ENCODE results near the gene NFAT5. TPM values are rescaled to one million over a fixed set of nuclear protein-coding genes. Genes with fewer than 3 reads are reported as not detected.
"Not testable (repeated sequence)": the region's sequence is repeated elsewhere in the genome, so short reads cannot be mapped to it uniquely, and the experiment has no call there.

Gene NFAT5
- total RNA-seq, 1 donor from 2014 or later = 31.4 TPM

GRCh38 chr16:69637206-69637865 lies 71.6 kb downstream of the NFAT5 start:
- DNase-seq (ENCODE audit: low spot score) = not testable (repeated sequence)

GRCh38 chr16:69643997-69644396 lies 78.2 kb downstream of the NFAT5 start:
- DNase-seq (ENCODE audit: low spot score) = not testable (repeated sequence)

GRCh38 chr16:69644790-69645189 lies 79.0 kb downstream of the NFAT5 start:
- DNase-seq (ENCODE audit: low spot score) = no peak

- DNase-seq (ENCODE audit: low spot score) = no peak
Observed at GRCh38 chr16:69647020-69647419, 81.3 kb downstream of the NFAT5 start.

GRCh38 chr16:69651217-69651616 lies 85.5 kb downstream of the NFAT5 start:
- DNase-seq (ENCODE audit: low spot score) = no peak

GRCh38 chr16:69654280-69654931 lies 88.6 kb downstream of the NFAT5 start:
- DNase-seq (ENCODE audit: low spot score) = no peak

GRCh38 chr16:69660166-69660565 lies 94.4 kb downstream of the NFAT5 start:
- DNase-seq (ENCODE audit: low spot score) = no peak

- no peak for DNase-seq (ENCODE audit: low spot score)
Observed at GRCh38 chr16:69662901-69663300, 97.1 kb downstream of the NFAT5 start.

GRCh38 chr16:69663846-69664245 lies 98.1 kb downstream of the NFAT5 start:
- no peak for DNase-seq (ENCODE audit: low spot score)

GRCh38 chr16:69669577-69669976 lies 103.8 kb downstream of the NFAT5 start:
- no peak for DNase-seq (ENCODE audit: low spot score)

GRCh38 chr16:69672315-69672997 lies 106.7 kb downstream of the NFAT5 start:
- DNase-seq (ENCODE audit: low spot score) = no peak

GRCh38 chr16:69672998-69673713 lies 107.4 kb downstream of the NFAT5 start:
- DNase-seq (ENCODE audit: low spot score) = no peak

- no peak for DNase-seq (ENCODE audit: low spot score)
Observed at GRCh38 chr16:69680358-69680757, 114.6 kb downstream of the NFAT5 start.

- DNase-seq (ENCODE audit: low spot score) = no peak
Observed at GRCh38 chr16:69688589-69688988, 122.8 kb downstream of the NFAT5 start.

- DNase-seq (ENCODE audit: low spot score) = no peak
Observed at GRCh38 chr16:69691980-69692911, 126.5 kb downstream of the NFAT5 start.

GRCh38 chr16:69693916-69694315 lies 128.2 kb downstream of the NFAT5 start:
- no peak for DNase-seq (ENCODE audit: low spot score)

GRCh38 chr16:69698404-69698803 lies 132.6 kb downstream of the NFAT5 start:
- DNase-seq (ENCODE audit: low spot score) = no peak

GRCh38 chr16:69699915-69700314 lies 134.1 kb downstream of the NFAT5 start:
- DNase-seq (ENCODE audit: low spot score) = no peak

- DNase-seq (ENCODE audit: low spot score) = no peak
Observed at GRCh38 chr16:69701452-69701851, 135.7 kb downstream of the NFAT5 start.

- no peak for DNase-seq (ENCODE audit: low spot score)
Observed at GRCh38 chr16:69701866-69702265, 136.1 kb downstream of the NFAT5 start.

- DNase-seq (ENCODE audit: low spot score) = no peak
Observed at GRCh38 chr16:69703638-69704037, 137.9 kb downstream of the NFAT5 start.

Measured in mucosa of gallbladder (tissue), 1 donor.